Vagina (tissue), 2 donors: ENCODE measurements around the gene FAM78A.

Experiments
- CTCF ChIP-seq, 3 experiments: fragments of 450-650 bp in 2 of 3; fragments of 200-600 bp in 1 of 3; sonication (generic) in 1 of 3; IDR thresholded peaks; one replicate each; pipeline ENCODE4 v1.5.1; 2017 to 2019; ENCODE audit warnings: antibody characterized with exemption in 3 of 3, mild to moderate bottlenecking in 2 of 3, moderate library complexity in 2 of 3
- POLR2A ChIP-seq, 2 donors: fragments of 450-650 bp; IDR thresholded peaks; one replicate each; pipeline ENCODE4 v1.6.1; 2017; ENCODE audit warnings: antibody characterized with exemption in 2 of 2, mild to moderate bottlenecking in 2 of 2, moderate library complexity in 2 of 2
- POLR2AphosphoS5 ChIP-seq, 2 donors: sonication (generic); formaldehyde crosslinking; IDR thresholded peaks; one replicate each; pipeline ENCODE4 v1.9.0; 2017; ENCODE audit warnings: antibody characterized with exemption in 2 of 2, mild to moderate bottlenecking in 2 of 2, low read depth in 1 of 2; ENCODE audit not compliant: insufficient read depth in 1 of 2

GRCh38 chr9:131260751-131261452 is 15.4 kb downstream of the FAM78A start:
- TF ChIP-seq CTCF (IDR thresholded peaks at IDR 0.05) (no peak), POLR2A (IDR thresholded peaks at IDR 0.05) (no peak), POLR2AphosphoS5 (IDR thresholded peaks at IDR 0.05; ENCODE audit: insufficient read depth in 1 of 2, low read depth in 1 of 2) (no peak)
